ENCODE measurements around the gene SLC25A45.

GRCh38 chr11:65418431-65418680, 35.9 kb upstream of the SLC25A45 start:
- no peak for TF ChIP-seq POLR2A (IDR thresholded peaks at IDR 0.05)
- TF ChIP-seq, protein P1, sequence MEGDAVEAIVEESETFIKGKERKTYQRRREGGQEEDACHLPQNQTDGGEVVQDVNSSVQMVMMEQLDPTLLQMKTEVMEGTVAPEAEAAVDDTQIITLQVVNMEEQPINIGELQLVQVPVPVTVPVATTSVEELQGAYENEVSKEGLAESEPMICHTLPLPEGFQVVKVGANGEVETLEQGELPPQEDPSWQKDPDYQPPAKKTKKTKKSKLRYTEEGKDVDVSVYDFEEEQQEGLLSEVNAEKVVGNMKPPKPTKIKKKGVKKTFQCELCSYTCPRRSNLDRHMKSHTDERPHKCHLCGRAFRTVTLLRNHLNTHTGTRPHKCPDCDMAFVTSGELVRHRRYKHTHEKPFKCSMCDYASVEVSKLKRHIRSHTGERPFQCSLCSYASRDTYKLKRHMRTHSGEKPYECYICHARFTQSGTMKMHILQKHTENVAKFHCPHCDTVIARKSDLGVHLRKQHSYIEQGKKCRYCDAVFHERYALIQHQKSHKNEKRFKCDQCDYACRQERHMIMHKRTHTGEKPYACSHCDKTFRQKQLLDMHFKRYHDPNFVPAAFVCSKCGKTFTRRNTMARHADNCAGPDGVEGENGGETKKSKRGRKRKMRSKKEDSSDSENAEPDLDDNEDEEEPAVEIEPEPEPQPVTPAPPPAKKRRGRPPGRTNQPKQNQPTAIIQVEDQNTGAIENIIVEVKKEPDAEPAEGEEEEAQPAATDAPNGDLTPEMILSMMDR (IDR thresholded peaks at IDR 0.05): no peak
